Nephron (organoid): ENCODE data around the gene CEP57L1.
"Not testable (repeated sequence)": the region's sequence is repeated elsewhere in the genome, so short reads cannot be mapped to it uniquely, and the experiment has no call there.

Source experiments
- H3K27ac Mint-ChIP-seq, 3 experiments: 2 replicates each; pipeline ENCODE4 v1.8.0; 2020; ENCODE audit warnings: mixed read lengths in 3 of 3, mild to moderate bottlenecking in 2 of 3, moderate library complexity in 1 of 3
- H3K27me3 Mint-ChIP-seq: 2 replicates; pipeline ENCODE4 v1.8.0; 2021; ENCODE audit warnings: low read depth, mild to moderate bottlenecking, moderate library complexity, mixed read lengths
- H3K36me3 Mint-ChIP-seq: 2 replicates; pipeline ENCODE4 v1.8.0; 2020; ENCODE audit warnings: low read depth, mixed read lengths
- H3K4me1 Mint-ChIP-seq: 2 replicates; pipeline ENCODE4 v1.8.0; 2020; ENCODE audit warnings: mixed read lengths
- H3K4me3 Mint-ChIP-seq, 3 experiments: 2 replicates each; pipeline ENCODE4 v1.8.0; 2020; ENCODE audit warnings: mild to moderate bottlenecking in 3 of 3, mixed read lengths in 3 of 3, moderate library complexity in 2 of 3
- H3K9me3 Mint-ChIP-seq: 2 replicates; pipeline ENCODE4 v1.8.0; 2020; ENCODE audit warnings: mixed read lengths
- CTCF ChIP-seq, 3 experiments: fragments of 200-600 bp; sonication (generic); IDR thresholded peaks; one replicate each; pipeline ENCODE4 v1.5.0; 2021; ENCODE audit warnings: antibody characterized with exemption in 3 of 3; ENCODE audit not compliant: unreplicated experiment in 3 of 3

Gene CEP57L1

GRCh38 chr6:109187399-109188114 is 92.2 kb downstream of the CEP57L1 start:
- peaks cover 7% of the 10 kb centered on the region for H3K36me3 Mint-ChIP-seq

DNA sequence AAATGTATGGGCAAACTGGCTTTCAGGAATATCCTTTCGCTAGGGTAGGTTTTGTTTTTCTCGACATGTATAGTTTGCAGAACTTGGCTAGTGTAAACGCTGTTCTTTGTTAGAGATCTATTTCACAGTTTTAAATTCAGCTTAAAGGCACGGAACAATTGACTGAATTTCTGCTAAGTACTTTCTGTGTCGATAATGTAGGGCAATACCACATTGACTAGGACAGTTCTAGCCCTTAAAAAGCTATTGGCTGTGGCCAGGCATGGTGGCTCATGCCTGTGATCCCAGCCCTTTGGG is 92.8 kb downstream of the CEP57L1 start:
- peaks cover 13% of the 10 kb centered on the region for H3K27me3 Mint-ChIP-seq
- H3K36me3 Mint-ChIP-seq, result peaks cover 7% of the 10 kb centered on the region
- H3K9me3 Mint-ChIP-seq, result peaks cover 16% of the 10 kb centered on the region
- peak in 1 of 3 experiments; percentile 32 for TF ChIP-seq CTCF (IDR thresholded peaks at IDR 0.05; ENCODE audit: unreplicated experiment in 3 of 3)
- H3K4me1 Mint-ChIP-seq, result peaks cover 5% of the 10 kb centered on the region
- H3K27ac Mint-ChIP-seq, result no peak overlapping the region
- H3K4me3 Mint-ChIP-seq, result no peak overlapping the region

More at GRCh38 chr6:109187399-109188114, 92.2 kb downstream of the CEP57L1 start:
- peaks cover 9% of the 10 kb centered on the region for H3K4me1 Mint-ChIP-seq
- H3K27me3 Mint-ChIP-seq, result peaks cover 13% of the 10 kb centered on the region
- H3K4me3 Mint-ChIP-seq, result no peak overlapping the region
- TF ChIP-seq CTCF (IDR thresholded peaks at IDR 0.05; ENCODE audit: unreplicated experiment in 3 of 3), result peak; percentile 96 to 98 (median 97)
- no peak overlapping the region for H3K27ac Mint-ChIP-seq
- H3K9me3 Mint-ChIP-seq, result peaks cover 13% of the 10 kb centered on the region

- H3K4me1 Mint-ChIP-seq, H3K27ac Mint-ChIP-seq, H3K27me3 Mint-ChIP-seq, H3K36me3 Mint-ChIP-seq, H3K4me3 Mint-ChIP-seq: not testable (repeated sequence)
- H3K9me3 Mint-ChIP-seq, result peaks cover 26% of the 10 kb centered on the region
Observed at GRCh38 chr6:109191368-109191767, 96.1 kb downstream of the CEP57L1 start.

DNA sequence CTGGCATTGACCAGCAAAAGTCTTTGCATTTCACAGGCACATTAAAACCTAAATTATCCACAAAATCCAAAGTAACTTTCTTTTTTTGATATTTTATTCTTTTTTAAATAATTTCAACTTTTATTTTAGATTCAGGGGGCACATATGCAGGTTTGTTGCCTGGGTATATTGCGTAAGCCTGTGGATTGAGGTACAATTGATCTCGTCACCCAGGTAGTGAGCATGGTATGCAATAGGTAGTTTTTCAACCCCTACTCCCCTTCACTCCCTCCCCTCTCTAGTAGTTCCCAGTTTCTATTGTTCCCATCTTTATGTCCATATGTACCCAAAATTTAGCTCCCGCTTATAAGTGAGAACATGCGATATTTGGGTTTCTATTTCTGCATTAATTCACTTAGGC is 97.6 kb downstream of the CEP57L1 start:
- H3K27ac Mint-ChIP-seq, result no peak overlapping the region

GRCh38 chr6:109194880-109195279 is 99.6 kb downstream of the CEP57L1 start:
- TF ChIP-seq CTCF (IDR thresholded peaks at IDR 0.05; ENCODE audit: unreplicated experiment in 3 of 3), result no peak
- H3K4me3 Mint-ChIP-seq, result no peak overlapping the region
- peaks cover 7% of the 10 kb centered on the region for H3K36me3 Mint-ChIP-seq
- peak overlapping the region; percentile 9 to 70 (median 15) for H3K27ac Mint-ChIP-seq
- H3K27me3 Mint-ChIP-seq, result no peaks in the 10 kb centered on the region
- H3K4me1 Mint-ChIP-seq, result no peaks in the 10 kb centered on the region
- H3K9me3 Mint-ChIP-seq, result peaks cover 26% of the 10 kb centered on the region

More for the DNA sequence above, 97.6 kb downstream of the CEP57L1 start:
- peaks cover 2% of the 10 kb centered on the region for H3K27me3 Mint-ChIP-seq
- H3K4me1 Mint-ChIP-seq, result no peaks in the 10 kb centered on the region
- peaks cover 26% of the 10 kb centered on the region for H3K9me3 Mint-ChIP-seq
- H3K4me3 Mint-ChIP-seq, result no peak overlapping the region
- TF ChIP-seq CTCF (IDR thresholded peaks at IDR 0.05; ENCODE audit: unreplicated experiment in 3 of 3), result no peak
- H3K36me3 Mint-ChIP-seq, result peaks cover 7% of the 10 kb centered on the region

- peaks cover 19% of the 10 kb centered on the region for H3K9me3 Mint-ChIP-seq
- no peak overlapping the region for H3K27ac Mint-ChIP-seq
- no peaks in the 10 kb centered on the region for H3K27me3 Mint-ChIP-seq
- H3K4me1 Mint-ChIP-seq, result no peaks in the 10 kb centered on the region
- H3K4me3 Mint-ChIP-seq, result no peak overlapping the region
- no peak for TF ChIP-seq CTCF (IDR thresholded peaks at IDR 0.05; ENCODE audit: unreplicated experiment in 3 of 3)
- no peaks in the 10 kb centered on the region for H3K36me3 Mint-ChIP-seq
Observed at GRCh38 chr6:109197061-109197460, 101.8 kb downstream of the CEP57L1 start.
